ENCODE data around the gene JARID2. TPM values are rescaled to one million over a fixed set of nuclear protein-coding genes. Genes with fewer than 3 reads are reported as not detected.

Gene JARID2
- total RNA-seq, 2 experiments from 2014 or later: 19.0 to 19.5 TPM

- no peak overlapping the region for H3K4me2 ChIP-seq (ENCODE audit: low read length)
- H2AFZ ChIP-seq (ENCODE audit: low read length): no peak overlapping the region
- ChIA-PET CTCF (ENCODE audit: unreplicated experiment) (no interaction called here), POLR2A (interaction anchor here (0.7 kb wide), 1 partner anchor 943 kb away, joined by 4 read pairs; no protein-coding TSS in a partner anchor)
- no peak overlapping the region for H3K4me3 ChIP-seq (ENCODE audit: low read depth, low read length, poor library complexity, severe bottlenecking)
- intact Hi-C loops (cut with micrococcal nuclease; ENCODE audit: unreplicated experiment): no loop called here
- no peak for TF ChIP-seq EZH2phosphoT487 (IDR thresholded peaks at IDR 0.05; ENCODE audit: borderline replicate concordance, low read depth, low read length)
- TF ChIP-seq, protein P1, sequence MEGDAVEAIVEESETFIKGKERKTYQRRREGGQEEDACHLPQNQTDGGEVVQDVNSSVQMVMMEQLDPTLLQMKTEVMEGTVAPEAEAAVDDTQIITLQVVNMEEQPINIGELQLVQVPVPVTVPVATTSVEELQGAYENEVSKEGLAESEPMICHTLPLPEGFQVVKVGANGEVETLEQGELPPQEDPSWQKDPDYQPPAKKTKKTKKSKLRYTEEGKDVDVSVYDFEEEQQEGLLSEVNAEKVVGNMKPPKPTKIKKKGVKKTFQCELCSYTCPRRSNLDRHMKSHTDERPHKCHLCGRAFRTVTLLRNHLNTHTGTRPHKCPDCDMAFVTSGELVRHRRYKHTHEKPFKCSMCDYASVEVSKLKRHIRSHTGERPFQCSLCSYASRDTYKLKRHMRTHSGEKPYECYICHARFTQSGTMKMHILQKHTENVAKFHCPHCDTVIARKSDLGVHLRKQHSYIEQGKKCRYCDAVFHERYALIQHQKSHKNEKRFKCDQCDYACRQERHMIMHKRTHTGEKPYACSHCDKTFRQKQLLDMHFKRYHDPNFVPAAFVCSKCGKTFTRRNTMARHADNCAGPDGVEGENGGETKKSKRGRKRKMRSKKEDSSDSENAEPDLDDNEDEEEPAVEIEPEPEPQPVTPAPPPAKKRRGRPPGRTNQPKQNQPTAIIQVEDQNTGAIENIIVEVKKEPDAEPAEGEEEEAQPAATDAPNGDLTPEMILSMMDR (conservative IDR thresholded peaks at IDR 0.05; ENCODE audit: low read length): no peak
- no peaks in the 10 kb centered on the region for H4K20me1 ChIP-seq (ENCODE audit: insufficient read depth, low read length)
- no TSS peak for BruUV-seq (replicated peaks)
- no peak for DNase-seq (ENCODE audit: low spot score)
- peaks cover 15% of the 10 kb centered on the region; the same call in 1 of the 2 replicates for H3K36me3 ChIP-seq (ENCODE audit: insufficient read depth, low read length)
- no peaks in the 10 kb centered on the region for H3K9me3 ChIP-seq (ENCODE audit: low read length)
- H3K79me2 ChIP-seq (ENCODE audit: insufficient read depth, low read depth, low read length): no peaks in the 10 kb centered on the region
- H3K4me1 ChIP-seq (ENCODE audit: insufficient read depth, low read length, poor library complexity, severe bottlenecking): no peaks in the 10 kb centered on the region
- H3K9me2 ChIP-seq (ENCODE audit: insufficient read depth, low read length): no peaks in the 10 kb centered on the region
- H3K27ac ChIP-seq (ENCODE audit: low read depth, low read length, poor library complexity, severe bottlenecking): no peak overlapping the region
Measured at GRCh38 chr6:15485936-15486335, 240.1 kb downstream of the JARID2 start.

DNA sequence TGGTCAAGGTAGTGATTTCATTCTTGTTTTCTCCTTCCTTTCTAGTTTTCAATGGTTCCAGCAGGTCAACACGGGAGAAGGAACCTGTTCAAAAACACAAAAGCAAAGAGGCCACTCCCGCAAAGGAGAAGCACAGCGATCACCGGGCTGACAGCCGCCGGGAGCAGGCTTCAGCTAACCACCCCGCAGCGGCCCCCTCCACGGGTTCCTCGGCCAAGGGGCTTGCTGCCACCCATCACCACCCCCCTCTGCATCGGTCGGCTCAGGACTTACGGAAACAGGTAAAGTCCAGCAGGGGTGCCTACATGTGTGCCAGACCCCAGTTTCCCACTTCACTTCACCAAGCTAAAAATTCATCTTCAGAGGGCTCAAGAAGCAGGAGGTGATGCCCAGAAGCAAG lies 241.4 kb downstream of the JARID2 start:
- no peak overlapping the region for H2AFZ ChIP-seq (ENCODE audit: low read length)
- H3K27ac ChIP-seq (ENCODE audit: low read depth, low read length, poor library complexity, severe bottlenecking): no peak overlapping the region
- H3K9me2 ChIP-seq (ENCODE audit: insufficient read depth, low read length): no peaks in the 10 kb centered on the region
- peaks cover 15% of the 10 kb centered on the region; the same call in 1 of the 2 replicates for H3K36me3 ChIP-seq (ENCODE audit: insufficient read depth, low read length)
- no peaks in the 10 kb centered on the region for H4K20me1 ChIP-seq (ENCODE audit: insufficient read depth, low read length)
- no TSS peak for BruUV-seq (replicated peaks)
- CTCF ChIA-PET (ENCODE audit: unreplicated experiment): no interaction called here
- no peaks in the 10 kb centered on the region for H3K9me3 ChIP-seq (ENCODE audit: low read length)
- TF ChIP-seq, protein P1 (conservative IDR thresholded peaks at IDR 0.05; ENCODE audit: low read length): no peak
- TF ChIP-seq EZH2phosphoT487 (IDR thresholded peaks at IDR 0.05; ENCODE audit: borderline replicate concordance, low read depth, low read length): no peak
- no peak for DNase-seq (ENCODE audit: low spot score)
- H3K4me2 ChIP-seq (ENCODE audit: low read length): no peak overlapping the region
- no peaks in the 10 kb centered on the region for H3K79me2 ChIP-seq (ENCODE audit: insufficient read depth, low read depth, low read length)
- POLR2A ChIA-PET: no interaction called here
- H3K4me1 ChIP-seq (ENCODE audit: insufficient read depth, low read length, poor library complexity, severe bottlenecking): no peaks in the 10 kb centered on the region
- intact Hi-C loops (cut with micrococcal nuclease; ENCODE audit: unreplicated experiment): no loop called here
- no peak overlapping the region for H3K4me3 ChIP-seq (ENCODE audit: low read depth, low read length, poor library complexity, severe bottlenecking)

DNA sequence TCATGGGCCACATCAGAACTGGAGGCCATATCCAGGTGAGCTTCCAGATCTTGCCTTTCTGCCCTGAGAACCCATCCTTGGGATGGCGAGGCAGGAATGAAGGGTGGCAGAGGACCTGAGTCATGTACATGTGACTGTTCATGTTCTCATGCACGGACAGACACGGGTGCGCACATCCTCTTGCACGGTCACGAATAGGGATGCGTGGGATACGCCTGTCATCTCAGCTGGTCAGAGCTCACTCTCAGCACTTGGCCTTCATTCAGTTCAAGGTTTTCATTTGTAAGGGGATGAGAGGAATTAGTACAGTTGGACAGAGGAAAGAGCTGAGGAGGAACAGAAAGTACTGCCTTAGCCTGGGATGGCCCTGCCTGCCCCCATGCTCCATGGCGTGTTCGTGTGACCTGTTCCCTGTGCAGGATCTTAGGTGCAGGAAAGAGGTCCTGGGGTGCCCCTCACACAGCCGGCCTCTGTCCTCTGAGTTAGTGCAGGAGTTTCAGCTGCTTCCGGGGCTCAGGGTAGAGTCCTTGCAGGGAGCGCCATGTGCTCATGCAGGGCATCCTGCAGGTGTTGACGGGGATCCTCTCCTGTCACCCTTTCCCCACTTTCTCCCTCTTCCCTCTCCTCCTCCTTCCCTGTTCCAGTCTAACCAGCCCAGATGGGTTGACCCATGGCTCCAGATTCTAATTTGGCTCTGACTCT lies 243.5 kb downstream of the JARID2 start:
- TF ChIP-seq, protein P1 (conservative IDR thresholded peaks at IDR 0.05; ENCODE audit: low read length): no peak
- no peak overlapping the region for H2AFZ ChIP-seq (ENCODE audit: low read length)
- POLR2A ChIA-PET: interaction anchor here (0.7 kb wide), 1 partner anchor 539 kb away, joined by 3 read pairs; no protein-coding TSS in a partner anchor
- no peak for DNase-seq (ENCODE audit: low spot score)
- no peak overlapping the region for H3K4me2 ChIP-seq (ENCODE audit: low read length)
- no peaks in the 10 kb centered on the region for H3K4me1 ChIP-seq (ENCODE audit: insufficient read depth, low read length, poor library complexity, severe bottlenecking)
- peaks cover 15% of the 10 kb centered on the region; the same call in 1 of the 2 replicates for H3K36me3 ChIP-seq (ENCODE audit: insufficient read depth, low read length)
- intact Hi-C loops (cut with micrococcal nuclease; ENCODE audit: unreplicated experiment): no loop called here
- H4K20me1 ChIP-seq (ENCODE audit: insufficient read depth, low read length): no peaks in the 10 kb centered on the region
- CTCF ChIA-PET (ENCODE audit: unreplicated experiment): no interaction called here
- no peak overlapping the region for H3K4me3 ChIP-seq (ENCODE audit: low read depth, low read length, poor library complexity, severe bottlenecking)
- H3K9me2 ChIP-seq (ENCODE audit: insufficient read depth, low read length): no peaks in the 10 kb centered on the region
- no peak overlapping the region for H3K27ac ChIP-seq (ENCODE audit: low read depth, low read length, poor library complexity, severe bottlenecking)
- BruUV-seq (replicated peaks): no TSS peak
- H3K9me3 ChIP-seq (ENCODE audit: low read length): no peaks in the 10 kb centered on the region
- H3K79me2 ChIP-seq (ENCODE audit: insufficient read depth, low read depth, low read length): no peaks in the 10 kb centered on the region
